GM18499 (cell line): ENCODE data around the gene TNS1.
"Not testable (repeated sequence)": the region's sequence is repeated elsewhere in the genome, so short reads cannot be mapped to it uniquely, and the experiment has no call there.

Experiments used
- ATAC-seq: cut with Tn5 transposase; IDR thresholded peaks from one replicate; pipeline ENCODE4 v1.9.1; 2021; ENCODE audit warnings: moderate number of reproducible peaks; ENCODE audit not compliant: insufficient read depth, unreplicated experiment

TNS1 gene

GRCh38 chr2:218030409-218031195, 27.8 kb upstream of the TNS1 start:
- ATAC-seq = no peak

- ATAC-seq = no peak
Observed at GRCh38 chr2:218029366-218030360, 26.9 kb upstream of the TNS1 start.

GRCh38 chr2:218028562-218029348, 26.0 kb upstream of the TNS1 start:
- ATAC-seq = no peak

- no peak for ATAC-seq
Observed at GRCh38 chr2:218028189-218028495, 25.3 kb upstream of the TNS1 start.

GRCh38 chr2:218027426-218028188, 24.8 kb upstream of the TNS1 start:
- no peak for ATAC-seq

- ATAC-seq = no peak
Observed at GRCh38 chr2:218026676-218027425, 24.1 kb upstream of the TNS1 start.

GRCh38 chr2:218026244-218026643, 23.4 kb upstream of the TNS1 start:
- no peak for ATAC-seq

- no peak for ATAC-seq
Observed at GRCh38 chr2:218024871-218025270, 22.1 kb upstream of the TNS1 start.

GRCh38 chr2:218024336-218024735, 21.5 kb upstream of the TNS1 start:
- no peak for ATAC-seq

- ATAC-seq = no peak
Observed at GRCh38 chr2:218023636-218024035, 20.8 kb upstream of the TNS1 start.

GRCh38 chr2:218022851-218023530, 20.2 kb upstream of the TNS1 start:
- no peak for ATAC-seq

GRCh38 chr2:218022131-218022850, 19.5 kb upstream of the TNS1 start:
- ATAC-seq = no peak

GRCh38 chr2:218021536-218022071, 18.8 kb upstream of the TNS1 start:
- ATAC-seq = no peak

- ATAC-seq = no peak
Observed at GRCh38 chr2:218020966-218021535, 18.3 kb upstream of the TNS1 start.

GRCh38 chr2:218020281-218020680, 17.5 kb upstream of the TNS1 start:
- ATAC-seq = no peak

- no peak for ATAC-seq
Observed at GRCh38 chr2:218019411-218020060, 16.7 kb upstream of the TNS1 start.

GRCh38 chr2:218018842-218019125, 16.0 kb upstream of the TNS1 start:
- ATAC-seq = not testable (repeated sequence)
